Type B pancreatic cell (in vitro differentiated cells): ENCODE results near the gene TNFAIP1. TPM values are rescaled to one million over a fixed set of nuclear protein-coding genes. Genes with fewer than 3 reads are reported as not detected.
"Not testable (repeated sequence)": the region's sequence is repeated elsewhere in the genome, so short reads cannot be mapped to it uniquely, and the experiment has no call there.

Experiments used
- DNase-seq: peaks from one replicate; pipeline ENCODE4 v3.0.0; 2021; ENCODE audit warnings: mixed read lengths; ENCODE audit not compliant: unreplicated experiment; ENCODE audit errors: extremely low spot score
- H3K27ac Mint-ChIP-seq: 2 replicates; pipeline ENCODE4 v1.8.0; 2021; ENCODE audit warnings: mild to moderate bottlenecking, mixed read lengths
- H3K27me3 Mint-ChIP-seq: 2 replicates; pipeline ENCODE4 v1.8.0; 2021; ENCODE audit warnings: mixed read lengths
- H3K36me3 Mint-ChIP-seq: 2 replicates; pipeline ENCODE4 v1.8.0; 2021; ENCODE audit warnings: mixed read lengths
- H3K4me1 Mint-ChIP-seq: one replicate; pipeline ENCODE4 v1.8.0; 2021; ENCODE audit warnings: mixed read lengths; ENCODE audit not compliant: unreplicated experiment
- H3K4me3 Mint-ChIP-seq: 2 replicates; pipeline ENCODE4 v1.8.0; 2021; ENCODE audit warnings: mild to moderate bottlenecking, mixed read lengths
- H3K9me3 Mint-ChIP-seq: 2 replicates; pipeline ENCODE4 v1.8.0; 2021; ENCODE audit warnings: mixed read lengths
- CTCF ChIP-seq: fragments of 200-600 bp; sonication (generic); conservative IDR thresholded peaks from 2 replicates; pipeline ENCODE4 v1.5.0; 2021; ENCODE audit warnings: antibody characterized with exemption, mild to moderate bottlenecking
- total RNA-seq: library from RNA; stranded (reverse); gene quantifications from 2 replicates; pipeline ENCODE4 v1.2.1, GENCODE V29; 2021; ENCODE audit warnings: low replicate concordance

TNFAIP1 gene
- total RNA-seq, 1 donor from 2014 or later: 37.8 TPM

GRCh38 chr17:28333083-28333746, 2.3 kb upstream of the TNFAIP1 start:
- no peaks in the 10 kb centered on the region for H3K9me3 Mint-ChIP-seq
- H3K36me3 Mint-ChIP-seq: no peaks in the 10 kb centered on the region
- DNase-seq: no peak
- peaks cover 20% of the 10 kb centered on the region for H3K4me1 Mint-ChIP-seq
- no peaks in the 10 kb centered on the region for H3K27me3 Mint-ChIP-seq
- peak overlapping the region; percentile 97 for H3K27ac Mint-ChIP-seq
- TF ChIP-seq CTCF: no peak
- peak overlapping the region; percentile 97 for H3K4me3 Mint-ChIP-seq

- H3K27ac Mint-ChIP-seq: peak overlapping the region; percentile 97
- peaks cover 20% of the 10 kb centered on the region for H3K4me1 Mint-ChIP-seq
- H3K27me3 Mint-ChIP-seq: no peaks in the 10 kb centered on the region
- peak overlapping the region; percentile 97 for H3K4me3 Mint-ChIP-seq
- no peaks in the 10 kb centered on the region for H3K36me3 Mint-ChIP-seq
- no peak for TF ChIP-seq CTCF
- DNase-seq: no peak
- no peaks in the 10 kb centered on the region for H3K9me3 Mint-ChIP-seq
Observed at GRCh38 chr17:28334171-28334570, 1.4 kb upstream of the TNFAIP1 start.

GRCh38 chr17:28334666-28335200, 828 bp upstream of the TNFAIP1 start:
- Mint-ChIP-seq H3K4me1 (peaks cover 20% of the 10 kb centered on the region), H3K4me3 (peak overlapping the region; percentile 97), H3K9me3 (no peaks in the 10 kb centered on the region), H3K36me3 (no peaks in the 10 kb centered on the region), H3K27me3 (no peaks in the 10 kb centered on the region), H3K27ac (peak overlapping the region; percentile 97)
- DNase-seq: no peak
- no peak for TF ChIP-seq CTCF

- Mint-ChIP-seq H3K36me3 (no peaks in the 10 kb centered on the region), H3K4me1 (peaks cover 20% of the 10 kb centered on the region), H3K9me3 (no peaks in the 10 kb centered on the region), H3K4me3 (peak overlapping the region; percentile 97), H3K27me3 (no peaks in the 10 kb centered on the region), H3K27ac (peak overlapping the region; percentile 97)
- TF ChIP-seq CTCF: no peak
- DNase-seq: no peak
Observed at GRCh38 chr17:28335959-28336871, 654 bp downstream of the TNFAIP1 start.

GRCh38 chr17:28338056-28338768, 2.7 kb downstream of the TNFAIP1 start:
- no peak for TF ChIP-seq CTCF
- peak overlapping the region; percentile 25 for H3K27ac Mint-ChIP-seq

GRCh38 chr17:28338769-28339212, 3.2 kb downstream of the TNFAIP1 start:
- Mint-ChIP-seq H3K4me1 (peaks cover 19% of the 10 kb centered on the region), H3K27ac (peak overlapping the region; percentile 25), H3K4me3 (peak overlapping the region; percentile 28)
- not testable (repeated sequence) for DNase-seq, H3K36me3 Mint-ChIP-seq, H3K27me3 Mint-ChIP-seq, H3K9me3 Mint-ChIP-seq

More at GRCh38 chr17:28338056-28338768, 2.7 kb downstream of the TNFAIP1 start:
- no peak for DNase-seq
- Mint-ChIP-seq H3K4me3 (peak overlapping the region; percentile 28), H3K4me1 (peaks cover 20% of the 10 kb centered on the region), H3K27me3 (no peaks in the 10 kb centered on the region), H3K9me3 (no peaks in the 10 kb centered on the region), H3K36me3 (no peaks in the 10 kb centered on the region)
